ENCODE measurements around the gene MTMR3.
"Not testable (repeated sequence)": the region's sequence is repeated elsewhere in the genome, so short reads cannot be mapped to it uniquely, and the experiment has no call there.

The MTMR3 gene

GRCh38 chr22:29883045-29883774, at the start of gene MTMR3:
MTMR3 (plus strand) TSS chr22:29883174; CDS start chr22:29971060, 87,886 bp downstream.
- peak; percentile 67 for DNase-seq (ENCODE audit: low read depth)

- no peak for DNase-seq (ENCODE audit: low read depth)
Measured at GRCh38 chr22:29833392-29833965, 49.5 kb upstream of the MTMR3 start.

DNA sequence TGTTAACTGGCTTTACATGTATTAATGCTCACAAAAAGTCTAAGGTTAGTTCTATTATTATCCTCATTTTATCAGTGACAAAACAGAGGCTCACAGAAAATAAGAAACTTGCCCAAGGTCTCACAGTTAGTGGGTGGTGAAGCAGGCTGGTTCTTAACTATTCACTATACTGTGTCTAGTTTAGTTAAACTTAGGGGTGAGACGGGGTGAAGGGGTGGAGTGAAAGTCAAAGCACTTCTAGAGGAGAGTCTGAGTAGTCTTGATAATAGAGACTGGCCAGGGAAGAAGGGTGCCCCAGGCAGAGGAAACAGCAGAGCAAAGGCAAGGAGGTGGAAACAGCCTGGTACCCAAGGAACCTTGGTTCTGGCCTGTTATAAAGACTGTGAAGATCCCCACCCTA, 48.9 kb upstream of the MTMR3 start:
- DNase-seq (ENCODE audit: low read depth): no peak

GRCh38 chr22:29836791-29837370, 46.1 kb upstream of the MTMR3 start:
- not testable (repeated sequence) for DNase-seq (ENCODE audit: low read depth)

GRCh38 chr22:29837741-29838598, 45.0 kb upstream of the MTMR3 start, which contains the start of gene ASCC2:
ASCC2 (minus strand) TSS chr22:29838274; CDS start chr22:29832325, 5,949 bp downstream.
- DNase-seq (ENCODE audit: low read depth): peak; percentile 92

GRCh38 chr22:29838599-29838956, 44.4 kb upstream of the MTMR3 start:
- no peak for DNase-seq (ENCODE audit: low read depth)

DNA sequence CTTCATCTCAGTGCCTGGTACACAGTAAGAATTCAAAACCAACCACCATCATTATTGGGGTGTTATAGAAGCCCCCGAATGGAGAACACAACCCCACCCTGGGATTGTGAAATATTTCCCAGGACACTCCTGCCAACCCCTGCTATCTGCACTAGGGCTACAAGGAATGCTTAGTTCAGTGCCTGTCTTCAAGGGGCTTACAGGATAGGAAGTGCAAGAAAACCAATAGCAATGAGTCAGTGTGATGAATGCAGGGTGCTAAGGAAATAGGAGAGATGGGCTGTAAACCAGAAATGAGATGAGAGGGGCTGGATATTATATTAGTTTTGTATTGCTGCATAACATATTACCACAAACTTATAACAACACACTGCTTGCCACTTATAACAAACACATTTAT, 43.9 kb upstream of the MTMR3 start:
- no peak for DNase-seq (ENCODE audit: low read depth)

- no peak for DNase-seq (ENCODE audit: low read depth)
Measured at GRCh38 chr22:29840498-29840897, 42.5 kb upstream of the MTMR3 start.

DNA sequence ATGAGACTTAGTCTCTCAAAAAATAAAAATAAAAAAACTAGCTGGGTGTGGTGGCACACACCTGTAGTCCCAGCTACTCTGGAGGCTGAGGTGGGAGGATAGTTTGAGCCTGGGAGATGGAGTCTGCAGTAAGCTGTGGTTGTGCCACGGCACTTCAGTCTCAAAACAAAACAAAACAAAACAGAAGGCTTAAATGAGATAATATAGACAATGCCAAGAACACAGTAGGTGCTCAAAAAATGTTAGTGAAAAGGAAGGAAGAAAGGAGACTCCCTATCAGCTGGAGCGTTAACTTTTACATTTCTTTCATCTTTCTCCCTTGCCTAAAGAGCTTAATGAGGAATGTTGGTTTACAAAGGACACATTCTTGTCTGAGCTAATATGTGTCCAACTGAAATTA, 40.8 kb upstream of the MTMR3 start:
- no peak for DNase-seq (ENCODE audit: low read depth)

DNA sequence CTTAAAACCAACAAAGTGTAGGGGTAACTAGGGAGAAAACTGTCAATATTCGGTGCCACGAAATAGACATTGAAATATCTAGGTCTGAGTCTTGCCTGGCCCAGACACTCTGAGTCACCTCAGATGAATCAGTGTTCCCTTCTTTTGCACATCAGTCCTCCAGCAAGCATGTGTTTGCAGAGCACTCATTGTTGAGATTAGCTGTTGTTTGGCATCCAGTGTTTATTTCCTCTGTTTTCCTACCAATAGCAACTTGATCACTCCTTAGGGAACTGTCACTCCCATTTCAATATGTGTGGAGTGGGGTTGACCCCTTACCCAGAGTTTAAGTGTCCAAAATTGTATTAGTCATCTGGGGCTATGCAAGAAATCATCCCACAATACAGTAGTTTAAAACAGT, 40.2 kb upstream of the MTMR3 start:
- peak; percentile 95 for DNase-seq (ENCODE audit: low read depth)

- DNase-seq (ENCODE audit: low read depth): no peak
Measured at GRCh38 chr22:29846290-29846689, 36.7 kb upstream of the MTMR3 start.

GRCh38 chr22:29848111-29848510, 34.9 kb upstream of the MTMR3 start:
- no peak for DNase-seq (ENCODE audit: low read depth)

DNA sequence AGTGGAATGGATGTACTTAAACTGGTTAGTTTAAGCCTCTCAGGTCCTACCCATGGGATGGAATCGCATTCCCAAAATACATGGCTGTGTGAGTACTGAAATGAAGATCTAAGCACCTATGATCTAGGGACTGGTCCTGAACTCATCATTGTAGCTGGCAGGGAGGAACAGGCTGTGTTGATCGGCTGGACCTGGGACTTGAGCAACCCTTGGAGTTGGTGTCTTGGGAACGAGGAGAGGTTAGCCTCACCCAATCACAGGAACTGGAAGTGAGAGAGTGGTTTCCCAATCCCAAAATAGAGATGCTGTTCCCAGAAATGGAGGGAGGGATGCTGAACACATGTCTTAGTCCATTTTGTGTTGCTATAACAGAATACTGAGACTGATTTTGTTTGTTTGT, 28.5 kb upstream of the MTMR3 start:
- DNase-seq (ENCODE audit: low read depth): no peak

DNA sequence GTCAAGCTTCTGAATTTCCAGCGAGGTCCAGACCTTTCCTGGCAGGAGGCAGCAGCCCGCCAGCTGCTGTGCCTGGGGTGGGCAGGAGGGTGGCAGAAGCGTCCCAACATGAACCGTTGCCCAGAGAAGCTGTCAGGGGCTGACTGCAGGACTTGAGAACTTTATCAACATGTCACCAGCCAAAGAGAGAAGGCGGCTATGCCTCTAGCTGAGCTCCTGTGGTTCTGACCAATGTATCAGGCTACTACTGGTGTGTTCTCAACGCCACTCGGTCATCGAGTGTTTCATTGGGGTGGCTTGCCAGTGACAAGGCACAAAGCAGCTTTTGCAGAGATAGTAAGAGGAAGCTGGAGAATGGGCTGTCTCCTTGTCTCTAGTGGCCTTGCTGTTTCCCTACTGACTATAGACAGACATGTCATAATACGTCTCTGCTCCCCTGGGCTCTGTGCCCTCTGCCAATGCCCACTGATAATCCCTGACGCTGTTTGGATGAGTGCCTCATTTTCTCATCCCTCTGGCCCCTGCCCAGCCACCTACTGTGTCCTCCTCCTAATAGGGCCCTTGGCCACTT, 27.3 kb upstream of the MTMR3 start:
- DNase-seq (ENCODE audit: low read depth): no peak

GRCh38 chr22:29856496-29856895, 26.5 kb upstream of the MTMR3 start:
- no peak for DNase-seq (ENCODE audit: low read depth)

DNA sequence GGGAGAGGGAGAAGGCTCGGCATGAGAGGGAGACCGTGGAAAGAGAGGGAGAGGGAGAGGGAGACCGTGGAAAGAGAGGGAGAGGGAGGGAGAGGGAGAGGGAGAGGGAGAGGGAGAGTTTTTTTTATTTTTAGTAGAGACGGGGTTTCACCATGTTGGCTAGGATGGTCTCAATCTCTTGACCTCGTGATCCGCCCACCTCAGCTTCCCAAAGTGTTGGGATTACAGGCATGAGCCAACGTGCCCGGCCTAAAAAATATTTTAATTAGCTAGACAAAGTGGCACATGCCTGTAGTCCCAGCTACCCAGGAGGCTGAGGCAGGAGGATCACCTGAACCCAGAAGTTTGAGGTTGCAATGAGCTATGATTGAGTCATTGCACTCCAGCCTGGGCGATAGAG, 23.9 kb upstream of the MTMR3 start:
- not testable (repeated sequence) for DNase-seq (ENCODE audit: low read depth)

DNA sequence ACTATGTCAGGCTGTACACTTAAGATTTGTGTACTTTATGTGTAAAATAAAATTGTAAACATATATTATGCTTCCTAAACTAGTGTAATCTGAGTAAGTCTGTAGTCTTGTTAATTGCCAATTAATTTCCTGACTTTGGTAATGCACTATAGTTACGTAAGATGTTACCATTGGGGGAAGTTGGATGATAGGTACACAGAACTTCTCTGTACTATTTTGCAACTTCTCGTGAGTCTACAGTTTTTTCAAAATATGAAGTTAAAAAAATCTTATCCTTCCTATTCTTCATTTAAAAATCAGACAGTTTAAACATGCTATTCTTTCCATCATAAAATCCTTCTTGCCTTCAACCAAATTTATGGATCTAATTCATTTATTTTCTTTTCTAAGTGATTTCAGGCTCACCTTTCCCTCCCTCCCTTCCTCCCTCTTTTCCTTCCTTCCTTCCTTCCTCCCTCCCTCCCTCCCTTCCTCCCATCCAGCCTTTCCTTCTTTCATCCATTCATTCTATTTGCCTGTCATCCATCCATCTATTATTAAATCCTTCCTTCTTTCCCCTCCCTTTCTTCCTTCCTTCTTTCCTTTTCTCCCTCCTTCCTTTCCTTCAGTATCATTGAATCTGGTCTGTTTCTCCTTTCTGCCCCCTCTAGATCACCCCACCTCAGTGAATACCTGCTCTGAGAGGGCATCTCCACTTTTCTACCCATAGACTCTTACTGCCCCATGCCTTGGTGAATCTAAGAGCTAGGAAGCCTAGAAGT, 22.8 kb upstream of the MTMR3 start:
- no peak for DNase-seq (ENCODE audit: low read depth)

- no peak for DNase-seq (ENCODE audit: low read depth)
Measured at GRCh38 chr22:29861672-29862297, 21.2 kb upstream of the MTMR3 start.

GRCh38 chr22:29865572-29865971, 17.4 kb upstream of the MTMR3 start:
- not testable (repeated sequence) for DNase-seq (ENCODE audit: low read depth)

- DNase-seq (ENCODE audit: low read depth): no peak
Measured at GRCh38 chr22:29867260-29867659, 15.7 kb upstream of the MTMR3 start.

DNA sequence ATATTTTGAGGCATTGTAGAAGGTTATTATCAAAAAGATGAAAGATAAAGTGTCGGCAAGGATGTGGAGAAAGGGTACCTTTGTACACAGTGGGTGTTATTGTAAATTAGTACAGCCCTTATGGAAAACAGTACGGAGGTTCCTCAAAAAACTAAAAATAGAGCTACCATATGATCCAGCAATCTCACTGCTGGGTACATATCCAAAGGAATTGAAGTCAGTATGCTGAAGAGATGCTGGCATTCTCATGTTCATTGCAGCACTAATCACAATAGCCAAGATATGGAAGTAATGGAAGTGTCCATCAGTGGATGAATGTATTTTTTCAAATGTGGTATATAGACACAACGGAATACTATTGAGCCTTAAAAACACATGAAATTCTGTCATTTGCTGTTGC, 15.1 kb upstream of the MTMR3 start:
- no peak for DNase-seq (ENCODE audit: low read depth)
